Ishikawa (cell line): ENCODE data around the gene GASK1A.

Experiments
- CEBPB ChIP-seq: IDR thresholded peaks from 2 replicates; pipeline ENCODE4 v1.6.1; 2012
- CREB1 ChIP-seq: IDR thresholded peaks from 2 replicates; pipeline ENCODE4 v1.6.1; 2012; ENCODE audit warnings: low read depth
- EGR1 ChIP-seq: IDR thresholded peaks from 2 replicates; pipeline ENCODE4 v1.6.1; 2012
- EP300 ChIP-seq: IDR thresholded peaks from 2 replicates; pipeline ENCODE4 v1.6.1; 2012; ENCODE audit warnings: borderline replicate concordance
- NFIC ChIP-seq: IDR thresholded peaks from 2 replicates; pipeline ENCODE4 v1.6.1; 2012
- RAD21 ChIP-seq: IDR thresholded peaks from 2 replicates; pipeline ENCODE4 v1.6.1; 2012; ENCODE audit warnings: low read depth
- TCF12 ChIP-seq: IDR thresholded peaks from 2 replicates; pipeline ENCODE4 v1.6.1; 2012; ENCODE audit warnings: low read depth
- TEAD4 ChIP-seq: IDR thresholded peaks from 2 replicates; pipeline ENCODE4 v1.6.1; 2012
- YY1 ChIP-seq: IDR thresholded peaks from 2 replicates; pipeline ENCODE4 v1.6.1; 2012; ENCODE audit warnings: low read depth
- ZBTB7A ChIP-seq: IDR thresholded peaks from 2 replicates; pipeline ENCODE4 v1.6.1; 2012; ENCODE audit warnings: low read depth
- TF ChIP-seq, protein P1 (sequence below): IDR thresholded peaks from 2 replicates; pipeline ENCODE4 v1.6.1; 2012; ENCODE audit warnings: low read depth, mild to moderate bottlenecking
- TF ChIP-seq, protein P2 (sequence below): IDR thresholded peaks from 2 replicates; pipeline ENCODE4 v1.6.1; 2012

DNA sequence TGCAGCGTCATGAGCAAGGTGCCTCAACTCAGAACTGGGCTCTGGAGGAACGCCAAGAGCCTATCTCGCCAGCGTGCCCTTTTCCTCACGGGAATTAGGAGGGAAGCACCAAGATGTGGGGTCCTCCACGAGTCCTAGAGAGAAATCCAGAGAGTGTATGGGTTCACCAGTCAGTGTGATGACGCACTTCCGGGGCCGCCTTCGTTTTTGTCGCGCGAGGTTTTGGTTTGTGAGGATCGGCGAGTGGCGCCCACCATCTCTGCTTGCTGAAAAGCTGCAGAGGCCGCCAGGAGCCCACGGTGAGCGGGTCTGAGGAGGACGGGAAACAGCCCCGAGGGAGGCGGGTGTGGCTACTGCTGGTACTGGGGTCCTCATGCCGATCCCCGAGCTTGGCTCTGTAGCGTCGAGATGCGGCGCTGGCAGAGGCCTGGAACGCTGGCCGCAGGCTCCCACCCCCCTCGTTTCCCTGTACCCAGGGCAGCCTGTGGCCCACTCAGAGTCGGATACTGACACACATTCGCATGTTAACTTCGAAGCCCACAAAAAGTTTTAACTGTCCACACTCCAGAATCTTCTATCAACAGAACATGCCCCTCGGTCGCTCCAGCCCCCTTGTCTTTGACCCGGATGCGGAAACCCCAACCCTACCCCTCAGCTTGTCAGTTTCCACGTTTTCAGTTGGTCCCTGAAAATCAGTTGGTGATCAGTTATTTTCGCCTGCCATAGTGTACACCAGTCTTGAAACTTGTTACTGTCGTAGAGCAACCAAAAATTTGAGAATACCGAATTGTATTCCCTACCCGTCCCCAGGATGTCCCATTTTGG is 42.7 kb upstream of the GASK1A start:
- TF ChIP-seq, protein P1, sequence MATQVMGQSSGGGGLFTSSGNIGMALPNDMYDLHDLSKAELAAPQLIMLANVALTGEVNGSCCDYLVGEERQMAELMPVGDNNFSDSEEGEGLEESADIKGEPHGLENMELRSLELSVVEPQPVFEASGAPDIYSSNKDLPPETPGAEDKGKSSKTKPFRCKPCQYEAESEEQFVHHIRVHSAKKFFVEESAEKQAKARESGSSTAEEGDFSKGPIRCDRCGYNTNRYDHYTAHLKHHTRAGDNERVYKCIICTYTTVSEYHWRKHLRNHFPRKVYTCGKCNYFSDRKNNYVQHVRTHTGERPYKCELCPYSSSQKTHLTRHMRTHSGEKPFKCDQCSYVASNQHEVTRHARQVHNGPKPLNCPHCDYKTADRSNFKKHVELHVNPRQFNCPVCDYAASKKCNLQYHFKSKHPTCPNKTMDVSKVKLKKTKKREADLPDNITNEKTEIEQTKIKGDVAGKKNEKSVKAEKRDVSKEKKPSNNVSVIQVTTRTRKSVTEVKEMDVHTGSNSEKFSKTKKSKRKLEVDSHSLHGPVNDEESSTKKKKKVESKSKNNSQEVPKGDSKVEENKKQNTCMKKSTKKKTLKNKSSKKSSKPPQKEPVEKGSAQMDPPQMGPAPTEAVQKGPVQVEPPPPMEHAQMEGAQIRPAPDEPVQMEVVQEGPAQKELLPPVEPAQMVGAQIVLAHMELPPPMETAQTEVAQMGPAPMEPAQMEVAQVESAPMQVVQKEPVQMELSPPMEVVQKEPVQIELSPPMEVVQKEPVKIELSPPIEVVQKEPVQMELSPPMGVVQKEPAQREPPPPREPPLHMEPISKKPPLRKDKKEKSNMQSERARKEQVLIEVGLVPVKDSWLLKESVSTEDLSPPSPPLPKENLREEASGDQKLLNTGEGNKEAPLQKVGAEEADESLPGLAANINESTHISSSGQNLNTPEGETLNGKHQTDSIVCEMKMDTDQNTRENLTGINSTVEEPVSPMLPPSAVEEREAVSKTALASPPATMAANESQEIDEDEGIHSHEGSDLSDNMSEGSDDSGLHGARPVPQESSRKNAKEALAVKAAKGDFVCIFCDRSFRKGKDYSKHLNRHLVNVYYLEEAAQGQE: no peak
- no peak for TF ChIP-seq CREB1
- TF ChIP-seq YY1: no peak
- no peak for TF ChIP-seq TEAD4
- TF ChIP-seq NFIC: no peak
- TF ChIP-seq RAD21: no peak
- no peak for TF ChIP-seq CEBPB
- TF ChIP-seq, protein P2, sequence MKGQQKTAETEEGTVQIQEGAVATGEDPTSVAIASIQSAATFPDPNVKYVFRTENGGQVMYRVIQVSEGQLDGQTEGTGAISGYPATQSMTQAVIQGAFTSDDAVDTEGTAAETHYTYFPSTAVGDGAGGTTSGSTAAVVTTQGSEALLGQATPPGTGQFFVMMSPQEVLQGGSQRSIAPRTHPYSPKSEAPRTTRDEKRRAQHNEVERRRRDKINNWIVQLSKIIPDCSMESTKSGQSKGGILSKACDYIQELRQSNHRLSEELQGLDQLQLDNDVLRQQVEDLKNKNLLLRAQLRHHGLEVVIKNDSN: no peak
- no peak for TF ChIP-seq EP300
- TF ChIP-seq ZBTB7A: no peak
- no peak for TF ChIP-seq TCF12
- no peak for TF ChIP-seq EGR1
